GM18502 (cell line): ENCODE results near the gene SECISBP2L.

Experiments
- ATAC-seq: cut with Tn5 transposase; IDR thresholded peaks from one replicate; pipeline ENCODE4 v1.9.1; 2021; ENCODE audit warnings: mild to moderate bottlenecking; ENCODE audit not compliant: unreplicated experiment, poor library complexity

Gene SECISBP2L

GRCh38 chr15:49059491-49059890 is 13.2 kb upstream of the SECISBP2L start:
- no peak for ATAC-seq

- no peak for ATAC-seq
Measured at GRCh38 chr15:49058559-49058958, 12.3 kb upstream of the SECISBP2L start.

- ATAC-seq: no peak
Measured at GRCh38 chr15:49055630-49056029, 9.4 kb upstream of the SECISBP2L start.

- ATAC-seq: no peak
Measured at GRCh38 chr15:49052662-49053061, 6.4 kb upstream of the SECISBP2L start.

GRCh38 chr15:49047456-49047855 is 1.2 kb upstream of the SECISBP2L start:
- no peak for ATAC-seq

GRCh38 chr15:49045751-49046219 is 461 bp downstream of the SECISBP2L start:
- ATAC-seq: peak; percentile 45

GRCh38 chr15:49044766-49045606 is 1.3 kb downstream of the SECISBP2L start:
- ATAC-seq: no peak

GRCh38 chr15:49044002-49044401 is 2.2 kb downstream of the SECISBP2L start:
- no peak for ATAC-seq

GRCh38 chr15:49042165-49042564 is 4.1 kb downstream of the SECISBP2L start:
- ATAC-seq: no peak

- ATAC-seq: no peak
Measured at GRCh38 chr15:49041426-49041825, 4.8 kb downstream of the SECISBP2L start.

- no peak for ATAC-seq
Measured at GRCh38 chr15:49040151-49040550, 6.1 kb downstream of the SECISBP2L start.

- ATAC-seq: no peak
Measured at GRCh38 chr15:49038382-49038781, 7.9 kb downstream of the SECISBP2L start.

GRCh38 chr15:49037546-49037940 is 8.7 kb downstream of the SECISBP2L start:
- no peak for ATAC-seq

- ATAC-seq: no peak
Measured at GRCh38 chr15:49036650-49037545, 9.3 kb downstream of the SECISBP2L start.

- ATAC-seq: no peak
Measured at GRCh38 chr15:49035825-49036224, 10.4 kb downstream of the SECISBP2L start.

- ATAC-seq: no peak
Measured at GRCh38 chr15:49032601-49033145, 13.6 kb downstream of the SECISBP2L start.

- no peak for ATAC-seq
Measured at GRCh38 chr15:49031804-49032203, 14.4 kb downstream of the SECISBP2L start.

GRCh38 chr15:49026700-49027099 is 19.5 kb downstream of the SECISBP2L start:
- no peak for ATAC-seq

- ATAC-seq: peak; percentile 55
Measured at GRCh38 chr15:49024840-49025239, 21.4 kb downstream of the SECISBP2L start.

GRCh38 chr15:49023354-49023753 is 22.9 kb downstream of the SECISBP2L start:
- ATAC-seq: peak; percentile 73

- no peak for ATAC-seq
Measured at GRCh38 chr15:49015896-49016295, 30.4 kb downstream of the SECISBP2L start.
